Measurements from ENCODE around the gene SMOC2. TPM values are rescaled to one million over a fixed set of nuclear protein-coding genes. Genes with fewer than 3 reads are reported as not detected.

SMOC2 gene
- total and polyA plus RNA-seq, 8 donors = 7.1 to 18.8 (median 9.5) TPM

DNA sequence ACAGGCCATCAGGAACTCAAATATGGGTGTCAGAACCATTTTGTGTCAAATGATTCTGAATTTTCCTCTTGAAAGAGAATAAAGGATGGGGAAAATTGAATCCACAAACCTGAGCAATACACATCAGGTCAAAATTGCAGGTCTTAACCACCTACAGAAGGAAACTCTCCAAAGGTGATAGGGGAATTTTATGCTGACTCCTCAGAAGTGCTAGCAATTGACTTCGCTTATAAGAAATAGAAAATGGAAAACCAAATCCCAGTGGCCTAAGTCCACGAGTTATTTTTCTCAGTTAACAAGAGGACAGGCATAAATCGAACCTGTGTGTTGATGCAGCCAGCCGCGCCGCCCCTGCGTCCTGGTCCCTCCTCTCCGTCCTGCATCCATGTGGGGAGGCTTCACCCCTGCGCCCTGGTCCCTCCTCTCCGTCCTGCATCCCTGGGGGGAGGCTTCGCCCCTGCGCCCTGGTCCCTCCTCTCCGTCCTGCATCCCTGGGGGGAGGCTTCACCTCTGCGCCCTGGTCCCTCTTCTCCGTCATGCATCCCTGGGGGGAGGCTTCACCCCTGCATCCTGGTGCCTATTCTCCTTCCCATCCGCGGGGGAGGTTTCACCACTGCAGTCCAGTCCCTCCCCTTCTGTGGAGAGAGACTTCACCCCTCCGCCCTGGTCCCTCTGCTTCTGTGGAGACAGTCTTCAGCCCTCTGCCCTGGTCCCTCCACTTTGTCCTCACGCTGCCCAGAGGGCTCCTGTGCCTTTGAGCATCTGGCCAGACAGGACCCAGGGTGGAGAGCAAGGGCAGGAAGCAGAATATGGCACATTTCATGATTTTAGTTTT is 230.3 kb downstream of the SMOC2 start:
- no peaks in the 10 kb centered on the region for H3K27me3 ChIP-seq
- no peaks in the 10 kb centered on the region for H3K4me1 ChIP-seq
- H3K27ac ChIP-seq = no peak overlapping the region
- ATAC-seq (no peak), DNase-seq (no peak)
- H3K36me3 ChIP-seq = no peaks in the 10 kb centered on the region
- H3K9me3 ChIP-seq = no peaks in the 10 kb centered on the region
- no peak overlapping the region for H3K4me3 ChIP-seq
- TF ChIP-seq, protein P1, sequence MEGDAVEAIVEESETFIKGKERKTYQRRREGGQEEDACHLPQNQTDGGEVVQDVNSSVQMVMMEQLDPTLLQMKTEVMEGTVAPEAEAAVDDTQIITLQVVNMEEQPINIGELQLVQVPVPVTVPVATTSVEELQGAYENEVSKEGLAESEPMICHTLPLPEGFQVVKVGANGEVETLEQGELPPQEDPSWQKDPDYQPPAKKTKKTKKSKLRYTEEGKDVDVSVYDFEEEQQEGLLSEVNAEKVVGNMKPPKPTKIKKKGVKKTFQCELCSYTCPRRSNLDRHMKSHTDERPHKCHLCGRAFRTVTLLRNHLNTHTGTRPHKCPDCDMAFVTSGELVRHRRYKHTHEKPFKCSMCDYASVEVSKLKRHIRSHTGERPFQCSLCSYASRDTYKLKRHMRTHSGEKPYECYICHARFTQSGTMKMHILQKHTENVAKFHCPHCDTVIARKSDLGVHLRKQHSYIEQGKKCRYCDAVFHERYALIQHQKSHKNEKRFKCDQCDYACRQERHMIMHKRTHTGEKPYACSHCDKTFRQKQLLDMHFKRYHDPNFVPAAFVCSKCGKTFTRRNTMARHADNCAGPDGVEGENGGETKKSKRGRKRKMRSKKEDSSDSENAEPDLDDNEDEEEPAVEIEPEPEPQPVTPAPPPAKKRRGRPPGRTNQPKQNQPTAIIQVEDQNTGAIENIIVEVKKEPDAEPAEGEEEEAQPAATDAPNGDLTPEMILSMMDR (IDR thresholded peaks at IDR 0.05) = no peak
- intact Hi-C loops (cut with DNase I) = no loop called here

DNA sequence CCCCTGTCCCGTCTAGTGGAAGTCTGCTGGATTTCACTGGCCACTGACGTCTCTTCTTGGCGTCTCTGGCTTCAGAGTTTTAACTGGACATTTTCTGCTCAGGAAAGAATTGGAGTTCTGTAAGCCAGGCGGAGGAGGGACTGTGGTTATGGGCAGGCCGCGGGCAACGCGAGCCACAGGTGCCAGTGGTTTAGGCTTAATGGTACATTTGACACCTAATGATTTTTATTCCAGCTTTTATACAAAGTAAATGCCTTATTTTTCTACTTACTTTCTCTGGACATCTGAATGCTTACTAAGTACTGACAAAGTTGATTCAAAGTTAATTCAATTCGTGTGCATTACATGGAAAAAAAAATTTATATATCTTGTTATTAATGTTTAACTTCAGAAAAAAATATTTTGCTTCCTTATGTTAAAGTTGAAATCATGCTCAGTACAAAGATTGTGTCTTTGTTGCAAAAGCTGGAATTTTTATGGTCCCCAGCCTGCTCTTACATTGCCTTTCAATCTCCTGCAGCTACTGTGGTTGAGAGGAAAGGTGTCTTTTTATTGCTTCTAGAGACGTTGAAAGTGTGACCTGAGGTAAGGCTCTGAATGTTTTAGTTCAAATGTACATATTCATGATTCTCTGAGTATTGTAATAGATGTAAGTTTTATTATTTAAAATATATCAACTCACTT is 231.0 kb downstream of the SMOC2 start:
- ATAC-seq = no peak
- no peak overlapping the region for H3K27ac ChIP-seq
- no peaks in the 10 kb centered on the region for H3K4me1 ChIP-seq
- no peaks in the 10 kb centered on the region for H3K36me3 ChIP-seq
- intact Hi-C loops (cut with DNase I) = no loop called here
- no peak overlapping the region for H3K4me3 ChIP-seq
- DNase-seq = no peak
- no peaks in the 10 kb centered on the region for H3K9me3 ChIP-seq
- TF ChIP-seq, protein P1 (IDR thresholded peaks at IDR 0.05) = no peak
- no peaks in the 10 kb centered on the region for H3K27me3 ChIP-seq

DNA sequence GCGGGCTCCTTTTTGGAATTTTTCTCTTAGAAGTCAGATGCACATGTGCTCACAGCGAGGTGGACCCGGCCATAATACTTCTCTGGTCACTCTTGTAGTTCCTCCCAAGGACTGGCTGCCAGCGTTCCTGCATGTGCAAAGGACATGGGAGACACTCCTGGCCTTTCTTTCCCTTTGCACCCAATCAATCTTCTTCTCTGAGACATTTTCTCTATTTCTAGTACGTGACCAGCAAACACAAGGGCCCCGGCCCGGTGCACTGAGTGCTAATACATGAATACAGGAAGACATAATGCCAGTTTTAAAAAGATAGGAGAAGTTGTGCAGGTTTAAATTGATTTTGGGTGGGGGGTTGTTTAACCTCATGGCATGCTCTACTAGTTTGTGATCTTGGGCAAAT is 233.6 kb downstream of the SMOC2 start:
- Histone ChIP-seq H3K36me3 (no peaks in the 10 kb centered on the region), H3K27me3 (no peaks in the 10 kb centered on the region), H3K4me1 (no peaks in the 10 kb centered on the region), H3K27ac (no peak overlapping the region), H3K4me3 (no peak overlapping the region), H3K9me3 (no peaks in the 10 kb centered on the region)
- DNase-seq (no peak), ATAC-seq (no peak)
- intact Hi-C loops (cut with DNase I) = no loop called here
- TF ChIP-seq, protein P1 (IDR thresholded peaks at IDR 0.05) = no peak

DNA sequence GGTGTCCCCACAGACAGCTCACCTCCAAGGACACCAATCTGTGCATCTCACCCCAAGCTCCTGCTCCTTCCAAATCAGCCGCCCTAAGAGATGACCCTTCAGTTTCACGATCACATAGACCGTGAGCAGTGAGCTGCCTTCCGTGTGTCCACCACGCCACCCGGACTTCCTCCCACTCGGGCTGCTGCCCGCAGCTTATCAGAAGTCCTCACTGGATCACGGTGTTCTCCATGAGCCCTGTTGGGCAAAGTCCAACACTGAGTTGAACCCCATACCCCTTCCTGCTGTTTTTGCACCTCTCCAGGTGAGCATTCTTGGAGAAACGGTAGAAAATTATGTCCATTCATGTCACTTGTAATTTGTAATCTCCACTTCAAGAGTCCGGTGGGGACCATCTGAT is 234.4 kb downstream of the SMOC2 start:
- intact Hi-C loops (cut with DNase I) = no loop called here
- Histone ChIP-seq H3K27ac (no peak overlapping the region), H3K4me1 (no peaks in the 10 kb centered on the region), H3K27me3 (no peaks in the 10 kb centered on the region), H3K4me3 (no peak overlapping the region), H3K36me3 (no peaks in the 10 kb centered on the region), H3K9me3 (no peaks in the 10 kb centered on the region)
- no peak for DNase-seq
- ATAC-seq = no peak
- TF ChIP-seq, protein P1 (IDR thresholded peaks at IDR 0.05) = no peak

DNA sequence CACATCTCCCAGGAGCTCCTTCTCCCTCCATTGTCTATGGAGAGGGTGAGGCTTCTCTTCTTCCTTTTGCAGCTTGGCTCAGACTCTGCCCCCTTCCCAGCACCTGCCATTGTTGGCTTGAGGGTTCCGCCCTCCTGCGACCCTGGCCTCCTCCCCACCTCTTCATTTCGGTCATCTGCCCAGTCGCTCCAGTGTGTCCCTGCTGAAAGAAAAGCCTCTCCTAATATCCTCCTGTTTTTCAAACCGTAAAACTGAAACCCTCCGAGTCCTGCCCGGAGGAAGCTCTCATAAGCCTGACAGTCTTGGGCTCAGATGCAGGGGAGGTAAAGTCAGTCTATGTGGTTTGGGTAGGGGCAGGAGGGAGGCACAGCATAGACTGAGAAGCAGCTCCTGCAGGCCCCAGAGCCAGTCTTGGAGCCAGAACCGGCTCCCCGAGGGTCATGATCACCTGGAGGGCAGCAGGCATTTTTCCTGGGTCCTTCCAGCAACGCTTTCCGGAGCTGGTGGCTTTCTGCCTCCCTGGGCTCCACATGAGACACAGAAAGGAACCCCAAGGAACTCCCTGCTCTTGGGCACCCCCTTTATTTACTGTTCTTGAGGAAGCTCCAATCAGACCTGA is 235.1 kb downstream of the SMOC2 start:
- H3K27ac ChIP-seq = no peak overlapping the region
- ATAC-seq = no peak
- TF ChIP-seq, protein P1 (IDR thresholded peaks at IDR 0.05) = no peak
- H3K27me3 ChIP-seq = no peaks in the 10 kb centered on the region
- intact Hi-C loops (cut with DNase I) = no loop called here
- no peaks in the 10 kb centered on the region for H3K9me3 ChIP-seq
- no peaks in the 10 kb centered on the region for H3K4me1 ChIP-seq
- no peak overlapping the region for H3K4me3 ChIP-seq
- DNase-seq = no peak
- H3K36me3 ChIP-seq = no peaks in the 10 kb centered on the region
